ENCODE data around the gene EGR2. TPM values are rescaled to one million over a fixed set of nuclear protein-coding genes. Genes with fewer than 3 reads are reported as not detected.

The EGR2 gene
- total RNA-seq, 1 donor from 2014 or later, result 12.1 TPM

GRCh38 chr10:62850646-62851045, 34.5 kb upstream of the EGR2 start:
- peaks cover 13% of the 10 kb centered on the region for H3K27me3 ChIP-seq (ENCODE audit: insufficient read depth, low read length)
- H3K27ac Mint-ChIP-seq (ENCODE audit: unreplicated experiment), result no peak overlapping the region
- H3K27ac ChIP-seq (ENCODE audit: low read depth, low read length), result no peak overlapping the region
- no peak overlapping the region for H2AFZ ChIP-seq (ENCODE audit: low read depth, low read length)
- no peaks in the 10 kb centered on the region for H3K36me3 ChIP-seq (ENCODE audit: insufficient read depth, low read length)
- no peak for DNase-seq (ENCODE audit: low read depth)
- no peaks in the 10 kb centered on the region for H3K27me3 Mint-ChIP-seq (ENCODE audit: low read depth, unreplicated experiment)
- TF ChIP-seq, protein P1, sequence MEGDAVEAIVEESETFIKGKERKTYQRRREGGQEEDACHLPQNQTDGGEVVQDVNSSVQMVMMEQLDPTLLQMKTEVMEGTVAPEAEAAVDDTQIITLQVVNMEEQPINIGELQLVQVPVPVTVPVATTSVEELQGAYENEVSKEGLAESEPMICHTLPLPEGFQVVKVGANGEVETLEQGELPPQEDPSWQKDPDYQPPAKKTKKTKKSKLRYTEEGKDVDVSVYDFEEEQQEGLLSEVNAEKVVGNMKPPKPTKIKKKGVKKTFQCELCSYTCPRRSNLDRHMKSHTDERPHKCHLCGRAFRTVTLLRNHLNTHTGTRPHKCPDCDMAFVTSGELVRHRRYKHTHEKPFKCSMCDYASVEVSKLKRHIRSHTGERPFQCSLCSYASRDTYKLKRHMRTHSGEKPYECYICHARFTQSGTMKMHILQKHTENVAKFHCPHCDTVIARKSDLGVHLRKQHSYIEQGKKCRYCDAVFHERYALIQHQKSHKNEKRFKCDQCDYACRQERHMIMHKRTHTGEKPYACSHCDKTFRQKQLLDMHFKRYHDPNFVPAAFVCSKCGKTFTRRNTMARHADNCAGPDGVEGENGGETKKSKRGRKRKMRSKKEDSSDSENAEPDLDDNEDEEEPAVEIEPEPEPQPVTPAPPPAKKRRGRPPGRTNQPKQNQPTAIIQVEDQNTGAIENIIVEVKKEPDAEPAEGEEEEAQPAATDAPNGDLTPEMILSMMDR (IDR thresholded peaks at IDR 0.05; ENCODE audit: insufficient read depth, low read depth, low read length), result no peak
- no peak for FAIRE-seq
- H3K4me3 ChIP-seq (ENCODE audit: insufficient read depth, low read depth, low read length), result no peak overlapping the region
- no peak overlapping the region for H3K9ac ChIP-seq (ENCODE audit: low read length)
- peaks cover 16% of the 10 kb centered on the region for H3K9me3 Mint-ChIP-seq (ENCODE audit: unreplicated experiment)
- H3K4me2 ChIP-seq (ENCODE audit: low read length), result no peak overlapping the region
- no peak overlapping the region for H3K4me3 Mint-ChIP-seq (ENCODE audit: unreplicated experiment)
- H4K20me1 ChIP-seq (ENCODE audit: insufficient read depth, low read length), result no peaks in the 10 kb centered on the region
- H3K4me1 ChIP-seq (ENCODE audit: insufficient read depth, low read length), result no peaks in the 10 kb centered on the region
- no peaks in the 10 kb centered on the region for H3K4me1 Mint-ChIP-seq (ENCODE audit: low read depth, unreplicated experiment)
- H3K9me3 ChIP-seq (ENCODE audit: insufficient read depth, low read depth, low read length), result peaks cover 8% of the 10 kb centered on the region
- H3K36me3 Mint-ChIP-seq (ENCODE audit: low read depth, unreplicated experiment), result no peaks in the 10 kb centered on the region
- H3K79me2 ChIP-seq (ENCODE audit: insufficient read depth, low read length), result no peaks in the 10 kb centered on the region

DNA sequence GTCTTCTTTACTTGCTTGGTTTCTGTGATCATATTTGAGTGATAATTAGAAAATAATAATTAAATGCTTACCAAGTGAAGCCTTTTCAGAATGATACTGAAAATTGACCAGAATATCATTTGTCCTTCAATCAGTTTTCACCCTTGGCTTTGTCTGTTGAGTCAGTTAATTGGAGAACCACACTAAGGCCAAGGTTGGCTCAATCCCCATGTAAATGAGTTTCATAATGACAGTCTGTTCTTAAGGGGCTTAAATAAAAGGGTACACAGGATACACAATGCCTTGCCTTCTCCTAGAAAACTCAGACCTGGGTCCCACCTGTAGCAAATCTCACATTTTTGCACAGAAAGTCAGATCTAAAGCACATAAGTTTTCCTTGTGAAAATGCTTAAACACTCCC, 31.3 kb upstream of the EGR2 start:
- TF ChIP-seq, protein P1 (IDR thresholded peaks at IDR 0.05; ENCODE audit: insufficient read depth, low read depth, low read length), result no peak
- no peak for TF ChIP-seq EZH2 (IDR thresholded peaks at IDR 0.05; ENCODE audit: insufficient read depth, low read length)
- peaks cover 8% of the 10 kb centered on the region for H3K9me3 ChIP-seq (ENCODE audit: insufficient read depth, low read depth, low read length)
- DNase-seq (ENCODE audit: low read depth) (no peak), FAIRE-seq (no peak)
- Mint-ChIP-seq H3K4me1 (ENCODE audit: low read depth, unreplicated experiment) (no peaks in the 10 kb centered on the region), H3K27ac (ENCODE audit: unreplicated experiment) (no peak overlapping the region), H3K4me3 (ENCODE audit: unreplicated experiment) (no peak overlapping the region), H3K36me3 (ENCODE audit: low read depth, unreplicated experiment) (no peaks in the 10 kb centered on the region), H3K27me3 (ENCODE audit: low read depth, unreplicated experiment) (peaks cover 10% of the 10 kb centered on the region), H3K9me3 (ENCODE audit: unreplicated experiment) (peaks cover 20% of the 10 kb centered on the region)
- H2AFZ ChIP-seq (ENCODE audit: low read depth, low read length), result no peak overlapping the region
- H3K9ac ChIP-seq (ENCODE audit: low read length), result no peak overlapping the region
- no peaks in the 10 kb centered on the region for H3K36me3 ChIP-seq (ENCODE audit: insufficient read depth, low read length)
- no peak overlapping the region for H3K4me3 ChIP-seq (ENCODE audit: insufficient read depth, low read depth, low read length)
- no peak overlapping the region for H3K4me2 ChIP-seq (ENCODE audit: low read length)
- H3K79me2 ChIP-seq (ENCODE audit: insufficient read depth, low read length), result no peaks in the 10 kb centered on the region
- H4K20me1 ChIP-seq (ENCODE audit: insufficient read depth, low read length), result no peaks in the 10 kb centered on the region
- H3K27ac ChIP-seq (ENCODE audit: low read depth, low read length), result no peak overlapping the region
- H3K4me1 ChIP-seq (ENCODE audit: insufficient read depth, low read length), result no peaks in the 10 kb centered on the region
- peaks cover 9% of the 10 kb centered on the region for H3K27me3 ChIP-seq (ENCODE audit: insufficient read depth, low read length)

GRCh38 chr10:62844280-62845011, 28.3 kb upstream of the EGR2 start:
- no peak overlapping the region for H3K9ac ChIP-seq (ENCODE audit: low read length)
- H3K4me2 ChIP-seq (ENCODE audit: low read length), result no peak overlapping the region
- no peaks in the 10 kb centered on the region for H3K4me1 Mint-ChIP-seq (ENCODE audit: low read depth, unreplicated experiment)
- H3K4me3 Mint-ChIP-seq (ENCODE audit: unreplicated experiment), result no peak overlapping the region
- no peak overlapping the region for H2AFZ ChIP-seq (ENCODE audit: low read depth, low read length)
- H3K27ac Mint-ChIP-seq (ENCODE audit: unreplicated experiment), result no peak overlapping the region
- H4K20me1 ChIP-seq (ENCODE audit: insufficient read depth, low read length), result no peaks in the 10 kb centered on the region
- peaks cover 12% of the 10 kb centered on the region for H3K27me3 Mint-ChIP-seq (ENCODE audit: low read depth, unreplicated experiment)
- no peak overlapping the region for H3K27ac ChIP-seq (ENCODE audit: low read depth, low read length)
- H3K9me3 ChIP-seq (ENCODE audit: insufficient read depth, low read depth, low read length), result peaks cover 8% of the 10 kb centered on the region
- H3K4me1 ChIP-seq (ENCODE audit: insufficient read depth, low read length), result no peaks in the 10 kb centered on the region
- H3K4me3 ChIP-seq (ENCODE audit: insufficient read depth, low read depth, low read length), result no peak overlapping the region
- FAIRE-seq (no peak), DNase-seq (ENCODE audit: low read depth) (no peak)
- peaks cover 14% of the 10 kb centered on the region for H3K9me3 Mint-ChIP-seq (ENCODE audit: unreplicated experiment)
- H3K27me3 ChIP-seq (ENCODE audit: insufficient read depth, low read length), result peaks cover 3% of the 10 kb centered on the region
- H3K36me3 ChIP-seq (ENCODE audit: insufficient read depth, low read length), result no peaks in the 10 kb centered on the region
- TF ChIP-seq, protein P1 (IDR thresholded peaks at IDR 0.05; ENCODE audit: insufficient read depth, low read depth, low read length), result no peak
- TF ChIP-seq EZH2 (IDR thresholded peaks at IDR 0.05; ENCODE audit: insufficient read depth, low read length), result no peak
- no peaks in the 10 kb centered on the region for H3K36me3 Mint-ChIP-seq (ENCODE audit: low read depth, unreplicated experiment)
- H3K79me2 ChIP-seq (ENCODE audit: insufficient read depth, low read length), result no peaks in the 10 kb centered on the region
